CD4-positive, alpha-beta T cell (primary cell): ENCODE measurements around the gene GPC6. TPM values are rescaled to one million over a fixed set of nuclear protein-coding genes. Genes with fewer than 3 reads are reported as not detected.

Experiments
- ATAC-seq: fragments of 200-7000 bp; cut with Tn5 transposase; one replicate; pipeline ENCODE4 v1.10.0; 2022; ENCODE audit warnings: mild to moderate bottlenecking; ENCODE audit not compliant: poor library complexity
- CTCF ChIA-PET: fragments of 350-600 bp; sonication (Branson Sonifier 250); formaldehyde crosslinking; loops from one replicate; lab custom pipeline; 2021; ENCODE audit warnings: antibody characterized with exemption, inconsistent platforms; lab: Charles Lee
- POLR2A ChIA-PET: fragments of 350-600 bp; sonication (Branson Sonifier 250); formaldehyde crosslinking; loops from one replicate; lab custom pipeline; 2021; ENCODE audit warnings: antibody characterized with exemption, inconsistent platforms; lab: Charles Lee
- DNase-seq, 14 experiments: peaks; one replicate each; pipeline ENCODE4 v3.0.0-alpha.2; 2013 to 2020; ENCODE audit warnings: mixed read lengths in 2 of 14
- H3K27ac ChIP-seq, 2 donors: one replicate each; pipeline versions ENCODE4 v1.5.1 to v1.7.0; 2013; ENCODE audit warnings: low read length in 2 of 2, low read depth in 1 of 2, mild to moderate bottlenecking in 1 of 2
- H3K27me3 ChIP-seq, 2 experiments: 1 replicate in 1 of 2; 2 replicates in 1 of 2; pipeline versions ENCODE4 v1.6.1 to v1.7.0; 2013; ENCODE audit warnings: low read length in 2 of 2, control low read depth in 1 of 2, mild to moderate bottlenecking in 1 of 2, moderate library complexity in 1 of 2; ENCODE audit not compliant: insufficient read depth in 2 of 2, control insufficient read depth in 1 of 2
- H3K36me3 ChIP-seq: one replicate; pipeline ENCODE4 v1.6.1; 2013; ENCODE audit warnings: low read length, control low read depth; ENCODE audit not compliant: insufficient read depth
- H3K4me1 ChIP-seq: one replicate; pipeline ENCODE4 v1.6.1; 2013; ENCODE audit warnings: low read length, control low read depth; ENCODE audit not compliant: insufficient read depth
- H3K4me3 ChIP-seq: one replicate; pipeline ENCODE4 v1.5.1; 2013; ENCODE audit warnings: mild to moderate bottlenecking, low read length, moderate library complexity
- H3K9me3 ChIP-seq, 2 experiments: 1 replicate in 1 of 2; 2 replicates in 1 of 2; pipeline versions ENCODE4 v1.6.1 to v1.7.0; 2013; ENCODE audit warnings: low read length in 2 of 2, mild to moderate bottlenecking in 2 of 2, control low read depth in 1 of 2, moderate library complexity in 1 of 2; ENCODE audit not compliant: control insufficient read depth in 1 of 2, insufficient read depth in 1 of 2
- H3K27ac Mint-ChIP-seq: one replicate; pipeline ENCODE4 v1.8.0; 2020; ENCODE audit warnings: mixed read lengths
- H3K27me3 Mint-ChIP-seq: one replicate; pipeline ENCODE4 v1.8.0; 2021; ENCODE audit warnings: mixed read lengths
- H3K36me3 Mint-ChIP-seq: one replicate; pipeline ENCODE4 v1.8.0; 2021; ENCODE audit warnings: low read depth, mixed read lengths
- H3K4me1 Mint-ChIP-seq: one replicate; pipeline ENCODE4 v1.8.0; 2021; ENCODE audit warnings: low read depth, mixed read lengths
- H3K4me3 Mint-ChIP-seq: one replicate; pipeline ENCODE4 v1.8.0; 2020; ENCODE audit warnings: mild to moderate bottlenecking, mixed read lengths
- H3K9me3 Mint-ChIP-seq: one replicate; pipeline ENCODE4 v1.8.0; 2020; ENCODE audit warnings: mixed read lengths
- intact Hi-C, 2 experiments: fragments of 100-400 bp; cut with DNase I in 1 of 2; cut with micrococcal nuclease in 1 of 2; formaldehyde crosslinking; loops; one replicate each; pipeline versions ENCODE4 v1.15.1 to v1.9.0; 2023 to 2025; cut with DNase I, micrococcal nuclease
- total RNA-seq, 174 experiments: library from RNA in 2 of 174; stranded (reverse) in 2 of 174; gene quantifications; one replicate each; pipeline ENCODE4 v1.2.3 and lab custom pipeline; 2021 to 2026
- TF ChIP-seq, protein P1 (sequence below): fragments of 200-600 bp; IDR thresholded peaks from one replicate; pipeline ENCODE4 v1.8.0; 2022; ENCODE audit warnings: antibody characterized with exemption, mild to moderate bottlenecking

GPC6 gene
- total RNA-seq, 2 experiments from 2014 or later, result not detected

- no peak for ATAC-seq
- no peaks in the 10 kb centered on the region for H3K4me1 ChIP-seq
- CTCF ChIA-PET, result no interaction called here
- no peaks in the 10 kb centered on the region for H3K36me3 ChIP-seq
- H3K27me3 ChIP-seq, result no peaks in the 10 kb centered on the region
- TF ChIP-seq, protein P1, sequence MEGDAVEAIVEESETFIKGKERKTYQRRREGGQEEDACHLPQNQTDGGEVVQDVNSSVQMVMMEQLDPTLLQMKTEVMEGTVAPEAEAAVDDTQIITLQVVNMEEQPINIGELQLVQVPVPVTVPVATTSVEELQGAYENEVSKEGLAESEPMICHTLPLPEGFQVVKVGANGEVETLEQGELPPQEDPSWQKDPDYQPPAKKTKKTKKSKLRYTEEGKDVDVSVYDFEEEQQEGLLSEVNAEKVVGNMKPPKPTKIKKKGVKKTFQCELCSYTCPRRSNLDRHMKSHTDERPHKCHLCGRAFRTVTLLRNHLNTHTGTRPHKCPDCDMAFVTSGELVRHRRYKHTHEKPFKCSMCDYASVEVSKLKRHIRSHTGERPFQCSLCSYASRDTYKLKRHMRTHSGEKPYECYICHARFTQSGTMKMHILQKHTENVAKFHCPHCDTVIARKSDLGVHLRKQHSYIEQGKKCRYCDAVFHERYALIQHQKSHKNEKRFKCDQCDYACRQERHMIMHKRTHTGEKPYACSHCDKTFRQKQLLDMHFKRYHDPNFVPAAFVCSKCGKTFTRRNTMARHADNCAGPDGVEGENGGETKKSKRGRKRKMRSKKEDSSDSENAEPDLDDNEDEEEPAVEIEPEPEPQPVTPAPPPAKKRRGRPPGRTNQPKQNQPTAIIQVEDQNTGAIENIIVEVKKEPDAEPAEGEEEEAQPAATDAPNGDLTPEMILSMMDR, result no peak
- no peak for DNase-seq
- no peaks in the 10 kb centered on the region for H3K36me3 Mint-ChIP-seq
- H3K9me3 ChIP-seq, result peaks cover 0 to 19% of the 10 kb centered on the region in 2 experiments
- no peak overlapping the region for H3K27ac Mint-ChIP-seq
- POLR2A ChIA-PET, result no interaction called here
- H3K9me3 Mint-ChIP-seq, result peaks cover 6% of the 10 kb centered on the region
- H3K4me3 ChIP-seq, result no peak overlapping the region
- no peak overlapping the region for H3K4me3 Mint-ChIP-seq
- no peak overlapping the region for H3K27ac ChIP-seq
- no peaks in the 10 kb centered on the region for H3K4me1 Mint-ChIP-seq
- H3K27me3 Mint-ChIP-seq, result no peaks in the 10 kb centered on the region
- intact Hi-C loops, result no loop called here
Measured at GRCh38 chr13:93472296-93472695, 245.7 kb downstream of the GPC6 start.

DNA sequence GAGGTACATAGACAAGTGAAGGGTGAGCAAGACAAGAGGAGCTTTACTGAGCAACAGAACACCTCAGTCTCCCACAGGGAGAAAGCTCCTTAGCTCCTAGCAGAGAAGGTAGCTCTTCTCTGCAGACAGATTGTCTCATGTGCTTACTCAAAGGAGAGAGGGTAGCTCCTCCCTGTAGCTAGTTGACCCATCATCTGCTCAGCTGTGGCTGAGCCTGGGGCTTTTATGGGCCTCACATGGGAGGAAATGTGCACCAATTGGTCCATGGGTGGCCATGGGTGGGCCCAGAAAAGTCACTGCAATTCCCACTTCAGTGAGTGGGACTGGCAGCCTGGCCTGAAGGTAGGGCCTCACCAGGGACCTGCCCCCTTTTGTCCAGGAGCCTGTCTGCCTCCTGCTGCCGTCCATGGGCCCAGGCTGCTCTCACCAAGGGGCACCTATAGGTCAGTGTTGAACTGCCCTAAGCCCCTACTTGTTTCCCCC is 246.2 kb downstream of the GPC6 start:
- H3K9me3 ChIP-seq, result peaks cover 0 to 19% of the 10 kb centered on the region in 2 experiments
- ATAC-seq, result no peak
- H3K27ac Mint-ChIP-seq, result no peak overlapping the region
- no peaks in the 10 kb centered on the region for H3K27me3 Mint-ChIP-seq
- H3K4me3 ChIP-seq, result no peak overlapping the region
- H3K4me3 Mint-ChIP-seq, result no peak overlapping the region
- no peak overlapping the region for H3K27ac ChIP-seq
- DNase-seq, result no peak
- CTCF ChIA-PET, result no interaction called here
- no peaks in the 10 kb centered on the region for H3K4me1 Mint-ChIP-seq
- H3K27me3 ChIP-seq, result no peaks in the 10 kb centered on the region
- no peaks in the 10 kb centered on the region for H3K4me1 ChIP-seq
- no peaks in the 10 kb centered on the region for H3K36me3 ChIP-seq
- intact Hi-C loops, result no loop called here
- POLR2A ChIA-PET, result no interaction called here
- TF ChIP-seq, protein P1, result no peak
- no peaks in the 10 kb centered on the region for H3K36me3 Mint-ChIP-seq
- peaks cover 6% of the 10 kb centered on the region for H3K9me3 Mint-ChIP-seq

DNA sequence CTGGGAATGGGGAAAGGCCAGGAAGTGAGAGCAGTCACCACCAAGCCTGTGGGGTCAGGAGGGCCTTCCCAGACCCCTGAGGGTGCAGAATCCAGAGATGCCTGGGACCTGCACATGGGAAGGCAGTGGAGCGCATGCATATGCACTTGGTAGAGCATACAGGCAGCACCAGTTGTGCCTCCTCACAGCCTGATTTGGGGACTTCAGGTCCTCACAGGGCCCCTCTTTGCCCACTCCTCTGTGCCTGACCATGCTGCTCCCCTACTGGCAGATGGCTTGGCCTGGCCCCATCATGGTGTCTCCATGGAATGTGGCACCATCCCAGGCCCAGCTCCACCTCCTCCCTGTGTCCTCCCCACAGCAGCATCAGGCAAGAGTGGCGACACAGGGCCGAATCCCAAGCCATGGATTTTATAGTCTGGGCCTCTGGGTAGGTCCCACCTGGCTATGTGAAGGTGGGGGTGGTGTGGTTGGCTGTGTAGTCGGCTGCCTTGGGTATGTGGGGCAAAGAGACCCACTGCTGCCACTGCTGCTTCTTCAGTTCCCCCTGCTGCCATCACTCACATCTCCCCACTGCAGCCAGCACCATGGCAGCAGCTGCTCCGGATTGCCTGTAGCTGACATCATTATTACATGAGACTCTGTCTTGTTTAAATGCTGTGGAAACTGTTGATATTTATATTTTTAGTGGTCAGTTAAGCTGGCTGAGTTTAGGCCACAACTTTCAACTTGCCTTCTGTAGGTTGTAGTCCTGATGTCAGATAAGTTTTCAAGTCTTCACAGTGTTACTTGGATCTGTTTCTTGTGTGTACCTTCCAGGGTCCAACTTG is 247.0 kb downstream of the GPC6 start:
- Histone ChIP-seq H3K27me3 (no peaks in the 10 kb centered on the region), H3K4me3 (no peak overlapping the region), H3K36me3 (no peaks in the 10 kb centered on the region), H3K9me3 (peaks cover 0 to 19% of the 10 kb centered on the region in 2 experiments), H3K4me1 (no peaks in the 10 kb centered on the region), H3K27ac (no peak overlapping the region)
- H3K4me1 Mint-ChIP-seq, result no peaks in the 10 kb centered on the region
- DNase-seq (no peak), ATAC-seq (no peak)
- no peak overlapping the region for H3K27ac Mint-ChIP-seq
- TF ChIP-seq, protein P1, result no peak
- ChIA-PET POLR2A (no interaction called here), CTCF (no interaction called here)
- no peaks in the 10 kb centered on the region for H3K27me3 Mint-ChIP-seq
- no peaks in the 10 kb centered on the region for H3K36me3 Mint-ChIP-seq
- no peak overlapping the region for H3K4me3 Mint-ChIP-seq
- intact Hi-C loops, result no loop called here
- peaks cover 6% of the 10 kb centered on the region for H3K9me3 Mint-ChIP-seq
